Thyroid gland (tissue), 4 donors: ENCODE data around the gene VAMP4.
A peak's percentile ranks its signal among the peaks of the same experiment; 100 is the strongest.

ENCODE experiments used
- CTCF ChIP-seq, 6 experiments: fragments of 200-600 bp in 3 of 6; fragments of 450-650 bp in 3 of 6; sonication (generic) in 3 of 6; IDR thresholded peaks; one replicate each; pipeline ENCODE4 v1.5.1; 2016 to 2019; ENCODE audit warnings: antibody characterized with exemption in 6 of 6, mild to moderate bottlenecking in 2 of 6, inconsistent platforms in 1 of 6, moderate library complexity in 1 of 6
- POLR2A ChIP-seq, 2 donors: fragments of 450-650 bp; IDR thresholded peaks; one replicate each; pipeline ENCODE4 v1.6.1; 2017; ENCODE audit warnings: antibody characterized with exemption in 2 of 2, mild to moderate bottlenecking in 2 of 2, moderate library complexity in 1 of 2

GRCh38 chr1:171740987-171741871 is 636 bp downstream of the VAMP4 start:
- TF ChIP-seq POLR2A (IDR thresholded peaks at IDR 0.05): no peak
- peak in 2 of 6 experiments; percentile 8 to 9 for TF ChIP-seq CTCF (IDR thresholded peaks at IDR 0.05)
